Measurements from ENCODE around the gene PSAT1.
A peak's percentile ranks its signal among the peaks of the same experiment; 100 is the strongest.
"Not testable (repeated sequence)": the region's sequence is repeated elsewhere in the genome, so short reads cannot be mapped to it uniquely, and the experiment has no call there.

The PSAT1 gene

GRCh38 chr9:78296893-78297671 is at the start of gene PSAT1:
TSS of gene PSAT1 (plus strand) at chr9:78297125. CDS start at chr9:78297211, 86 bp downstream.
- peak; percentile 93 for DNase-seq

- DNase-seq = no peak
Measured at GRCh38 chr9:78248635-78249034, 48.3 kb upstream of the PSAT1 start.

- no peak for DNase-seq
Measured at GRCh38 chr9:78249542-78249941, 47.4 kb upstream of the PSAT1 start.

GRCh38 chr9:78252616-78253015 is 44.3 kb upstream of the PSAT1 start:
- no peak for DNase-seq

- no peak for DNase-seq
Measured at GRCh38 chr9:78253285-78253684, 43.6 kb upstream of the PSAT1 start.

- DNase-seq = no peak
Measured at GRCh38 chr9:78261403-78262001, 35.4 kb upstream of the PSAT1 start.

GRCh38 chr9:78262655-78263054 is 34.3 kb upstream of the PSAT1 start:
- no peak for DNase-seq

- DNase-seq = no peak
Measured at GRCh38 chr9:78267889-78268288, 29.0 kb upstream of the PSAT1 start.

- DNase-seq = no peak
Measured at GRCh38 chr9:78269784-78270183, 27.1 kb upstream of the PSAT1 start.

GRCh38 chr9:78272307-78272706 is 24.6 kb upstream of the PSAT1 start:
- no peak for DNase-seq

- DNase-seq = no peak
Measured at GRCh38 chr9:78273761-78274160, 23.2 kb upstream of the PSAT1 start.

- DNase-seq = no peak
Measured at GRCh38 chr9:78278177-78278777, 18.6 kb upstream of the PSAT1 start.

GRCh38 chr9:78278801-78279200 is 18.1 kb upstream of the PSAT1 start:
- DNase-seq = no peak

GRCh38 chr9:78280982-78281668 is 15.8 kb upstream of the PSAT1 start:
- peak; percentile 90 for DNase-seq

- not testable (repeated sequence) for DNase-seq
Measured at GRCh38 chr9:78284181-78284580, 12.7 kb upstream of the PSAT1 start.

- no peak for DNase-seq
Measured at GRCh38 chr9:78286125-78286524, 10.8 kb upstream of the PSAT1 start.

GRCh38 chr9:78286946-78287388 is 10.0 kb upstream of the PSAT1 start:
- no peak for DNase-seq

GRCh38 chr9:78288214-78288892 is 8.6 kb upstream of the PSAT1 start:
- DNase-seq = no peak

- DNase-seq = no peak
Measured at GRCh38 chr9:78289474-78289873, 7.5 kb upstream of the PSAT1 start.

GRCh38 chr9:78291240-78291925 is 5.5 kb upstream of the PSAT1 start:
- DNase-seq = no peak

- DNase-seq = no peak
Measured at GRCh38 chr9:78292026-78292425, 4.9 kb upstream of the PSAT1 start.

All from left hindlimb (tissue), 1 donor.